GM23338 (cell line): ENCODE data around the gene MSH3. TPM values are rescaled to one million over a fixed set of nuclear protein-coding genes. Genes with fewer than 3 reads are reported as not detected.

ENCODE experiments used
- EZH2 ChIP-seq: fragments of 200-600 bp; sonication (generic); IDR thresholded peaks from one replicate; pipeline ENCODE4 v1.8.0; 2017; ENCODE audit warnings: antibody characterized with exemption, mild to moderate bottlenecking, low read depth; ENCODE audit not compliant: unreplicated experiment
- EZH2phosphoT487 ChIP-seq: fragments of 200-600 bp; sonication (generic); IDR thresholded peaks from one replicate; pipeline ENCODE4 v1.8.1; 2018; ENCODE audit warnings: antibody characterized with exemption; ENCODE audit not compliant: unreplicated experiment
- NANOG ChIP-seq: IDR thresholded peaks from 2 replicates; pipeline ENCODE4 v1.6.1; 2016; ENCODE audit warnings: antibody characterized with exemption, borderline replicate concordance
- POLR2AphosphoS5 ChIP-seq: IDR thresholded peaks from 2 replicates; pipeline ENCODE4 v1.6.1; 2016; ENCODE audit warnings: antibody characterized with exemption, low read depth
- REST ChIP-seq: IDR thresholded peaks from one replicate; pipeline ENCODE4 v1.6.1; 2018; ENCODE audit warnings: antibody characterized with exemption; ENCODE audit not compliant: unreplicated experiment
- ZNF114 ChIP-seq: fragments of 250-450 bp; sonication (Bioruptor Pico); IDR thresholded peaks from 2 replicates; pipeline ENCODE4 v1.5.0; 2020; ENCODE audit warnings: mild to moderate bottlenecking, moderate library complexity
- ZNF462 ChIP-seq: fragments of 250-450 bp; sonication (Bioruptor Pico); IDR thresholded peaks from 2 replicates; pipeline ENCODE4 v1.5.0; 2020; ENCODE audit warnings: mild to moderate bottlenecking, moderate library complexity
- polyA plus RNA-seq: library from polyadenylated mRNA; unstranded; fragments of >200 nt; fragmentation: Nextera tagmentation; extraction: Ambion mirVana; gene quantifications from 2 replicates; pipeline ENCODE4 v1.2.1, GENCODE V29; 2016
- total RNA-seq: library from RNA; depleted of rRNA; stranded (reverse); fragments of >200 nt; shearing (Covaris generic); gene quantifications from 2 replicates; pipeline ENCODE4 v1.2.3, GENCODE V29; 2014

MSH3 gene
- total and polyA plus RNA-seq, 2 experiments from 2014 or later = 13.3 to 16.6 TPM

- TF ChIP-seq REST (no peak), ZNF462 (CRISPR knock-in tag) (no peak), ZNF114 (CRISPR knock-in tag) (no peak), POLR2AphosphoS5 (no peak), EZH2 (no peak), EZH2phosphoT487 (no peak), NANOG (no peak)
These were observed 13.8 kb downstream of the MSH3 start (continued) for GRCh38 chr5:80668016-80668969.
